Fibroblast of lung (primary cell): ENCODE data around the gene GATC. TPM values are rescaled to one million over a fixed set of nuclear protein-coding genes. Genes with fewer than 3 reads are reported as not detected.

ENCODE experiments used
- DNase-seq, 2 donors: peaks; one replicate each; pipeline versions ENCODE4 v3.0.0 to v3.0.0-alpha.2; 2010; ENCODE audit warnings: low read depth in 2 of 2
- H2AFZ ChIP-seq: 2 replicates; pipeline ENCODE4 v1.5.1; 2012; ENCODE audit warnings: low read length, control low read depth, inconsistent platforms
- H3K27ac ChIP-seq: 2 replicates; pipeline ENCODE4 v1.5.1; 2011; ENCODE audit warnings: low read length, control low read depth; ENCODE audit not compliant: insufficient read depth
- H3K27me3 ChIP-seq: 2 replicates; pipeline ENCODE4 v1.5.1; 2011; ENCODE audit warnings: mild to moderate bottlenecking, low read length; ENCODE audit not compliant: control insufficient read depth, insufficient read depth
- H3K36me3 ChIP-seq: 2 replicates; pipeline ENCODE4 v1.5.1; 2011; ENCODE audit warnings: low read length; ENCODE audit not compliant: control insufficient read depth, insufficient read depth
- H3K4me1 ChIP-seq: 2 replicates; pipeline ENCODE4 v1.5.1; 2011; ENCODE audit warnings: low read length; ENCODE audit not compliant: control insufficient read depth, insufficient read depth; ENCODE audit errors: extremely low read depth
- H3K4me2 ChIP-seq: 2 replicates; pipeline ENCODE4 v1.5.1; 2011; ENCODE audit warnings: low read length, control low read depth; ENCODE audit not compliant: insufficient read depth; ENCODE audit errors: extremely low read depth
- H3K4me3 ChIP-seq, 4 experiments: fragments of 200-600 bp in 1 of 4; sonication (generic) in 1 of 4; replicated peaks in 1 of 4; 2 replicates each; pipeline ENCODE4 v1.5.1; 2011 to 2016; ENCODE audit warnings: low read length in 4 of 4, low read depth in 3 of 4, mild to moderate bottlenecking in 3 of 4, control low read depth in 2 of 4, inconsistent platforms in 1 of 4, mixed read lengths in 1 of 4; ENCODE audit not compliant: insufficient read depth in 1 of 4; ENCODE audit errors: control extremely low read depth in 1 of 4
- H3K79me2 ChIP-seq: 2 replicates; pipeline ENCODE4 v1.5.1; 2012; ENCODE audit warnings: mild to moderate bottlenecking, low read length, inconsistent platforms; ENCODE audit not compliant: control insufficient read depth, insufficient read depth
- H3K9ac ChIP-seq: 2 replicates; pipeline ENCODE4 v1.5.1; 2011; ENCODE audit warnings: mild to moderate bottlenecking, low read length, control low read depth; ENCODE audit not compliant: insufficient read depth
- H3K9me3 ChIP-seq: 2 replicates; pipeline ENCODE4 v1.5.1; 2012; ENCODE audit warnings: low read depth, low read length; ENCODE audit not compliant: control insufficient read depth, insufficient read depth
- H4K20me1 ChIP-seq: 2 replicates; pipeline ENCODE4 v1.5.1; 2011; ENCODE audit warnings: low read length; ENCODE audit not compliant: control insufficient read depth, insufficient read depth; ENCODE audit errors: extremely low read depth
- CTCF ChIP-seq, 2 donors: IDR thresholded peaks in 1 of 2; conservative IDR thresholded peaks in 1 of 2; 1 replicate in 1 of 2; 2 replicates in 1 of 2; pipeline ENCODE4 v1.5.1; 2011 to 2012; ENCODE audit warnings: low read length in 2 of 2, control low read depth in 1 of 2, inconsistent platforms in 1 of 2, low read depth in 1 of 2, mild to moderate bottlenecking in 1 of 2
- EZH2 ChIP-seq: IDR thresholded peaks from 2 replicates; pipeline ENCODE4 v1.5.1; 2012; ENCODE audit warnings: low read length, control low read depth, mild to moderate bottlenecking; ENCODE audit errors: missing control alignments
- polyA plus RNA-seq, 2 donors: library from polyadenylated mRNA; depleted of rRNA in 1 of 2; stranded (reverse) in 1 of 2; unstranded in 1 of 2; fragments of >200 nt; gene quantifications; 2 replicates each; pipeline ENCODE4 v1.2.1, GENCODE V29; 2011 to 2012; ENCODE audit warnings: missing spikeins in 1 of 2
- total RNA-seq: library from RNA; depleted of rRNA; stranded (reverse); fragments of >200 nt; gene quantifications from 2 replicates; pipeline ENCODE4 v1.2.1, GENCODE V29; 2014

Gene GATC
- total and polyA plus RNA-seq, 2 donors (not counting 1 experiment from before 2014, with no cell fraction given), result 18.4 to 22.3 TPM

GRCh38 chr12:120417917-120418580, 28.2 kb upstream of the GATC start:
- no peaks in the 10 kb centered on the region for H3K9me3 ChIP-seq
- no peaks in the 10 kb centered on the region for H3K79me2 ChIP-seq

GRCh38 chr12:120421701-120422100, 24.5 kb upstream of the GATC start:
- Histone ChIP-seq H3K27me3 (peaks cover 4% of the 10 kb centered on the region), H3K79me2 (no peaks in the 10 kb centered on the region), H3K4me2 (no peak overlapping the region), H3K4me3 (no peak overlapping the region), H4K20me1 (no peaks in the 10 kb centered on the region), H3K4me1 (no peaks in the 10 kb centered on the region), H2AFZ (no peak overlapping the region), H3K9me3 (no peaks in the 10 kb centered on the region), H3K9ac (no peak overlapping the region), H3K36me3 (no peaks in the 10 kb centered on the region), H3K27ac (no peak overlapping the region)
- DNase-seq, result no peak
- TF ChIP-seq CTCF (conservative IDR thresholded peaks at IDR 0.05 in 1 of 2, IDR thresholded peaks at IDR 0.05 in 1 of 2; ENCODE audit: low read depth in 1 of 2, low read length in 2 of 2), result no peak

More at GRCh38 chr12:120417917-120418580, 28.2 kb upstream of the GATC start:
- Histone ChIP-seq H3K27me3 (peaks cover 2% of the 10 kb centered on the region), H3K4me3 (no peak overlapping the region), H3K36me3 (no peaks in the 10 kb centered on the region), H3K4me1 (no peaks in the 10 kb centered on the region), H2AFZ (no peak overlapping the region), H3K9ac (no peak overlapping the region), H3K27ac (no peak overlapping the region), H4K20me1 (no peaks in the 10 kb centered on the region), H3K4me2 (no peak overlapping the region)
- DNase-seq, result no peak
- no peak for TF ChIP-seq EZH2
- no peak for TF ChIP-seq CTCF (conservative IDR thresholded peaks at IDR 0.05 in 1 of 2, IDR thresholded peaks at IDR 0.05 in 1 of 2; ENCODE audit: low read depth in 1 of 2, low read length in 2 of 2)

- Histone ChIP-seq H3K9me3 (no peaks in the 10 kb centered on the region), H3K27ac (no peak overlapping the region), H3K27me3 (peaks cover 2% of the 10 kb centered on the region), H3K79me2 (no peaks in the 10 kb centered on the region), H3K4me1 (no peaks in the 10 kb centered on the region), H4K20me1 (no peaks in the 10 kb centered on the region), H3K4me3 (no peak overlapping the region), H3K36me3 (no peaks in the 10 kb centered on the region), H3K9ac (no peak overlapping the region), H2AFZ (no peak overlapping the region), H3K4me2 (no peak overlapping the region)
- DNase-seq, result no peak
- TF ChIP-seq EZH2 (no peak), CTCF (conservative IDR thresholded peaks at IDR 0.05 in 1 of 2, IDR thresholded peaks at IDR 0.05 in 1 of 2; ENCODE audit: low read depth in 1 of 2, low read length in 2 of 2) (no peak)
Observed at GRCh38 chr12:120422892-120423456, 23.3 kb upstream of the GATC start.
